ENCODE measurements around the gene CGB1. TPM values are rescaled to one million over a fixed set of nuclear protein-coding genes. Genes with fewer than 3 reads are reported as not detected.

CGB1 gene
- total and polyA plus RNA-seq, 2 donors (not counting 3 experiments of a cell fraction or from before 2014, with no cell fraction given) = not detected

- DNase-seq (ENCODE audit: low read depth, low spot score) = peak; percentile 47
- TF ChIP-seq CTCF (IDR thresholded peaks at IDR 0.05; ENCODE audit: extremely low read depth in 1 of 2, insufficient read depth in 1 of 2, low read depth in 1 of 2, low read length in 2 of 2) = peak; percentile 64 to 69
- no peak for TF ChIP-seq FOS (IDR thresholded peaks at IDR 0.05; ENCODE audit: borderline replicate concordance, insufficient read depth, low read length)
- dilution Hi-C loops (cut with MboI; ENCODE audit: extremely low pct_ligation_motif_present, low sequenced_read_pairs) (no loop called here), intact Hi-C loops (cut with micrococcal nuclease) (loop anchor here (2.0 to 10.0 kb wide), 3 partner anchors 77 to 363 kb away; partner anchors contain the start of genes DBP, HRC and TRPM4)
- H3K9me1 ChIP-seq (replicated peaks; ENCODE audit: control insufficient read depth, extremely low read depth, insufficient read depth, low read length) = no peaks in the 10 kb centered on the region
- no peak overlapping the region for H3K9ac ChIP-seq (replicated peaks; ENCODE audit: extremely low read depth, insufficient read depth, low read length)
- CTCF ChIA-PET = interaction anchor here (0.6 to 2.3 kb wide), 14 partner anchors 10 to 227 kb away, joined by 3 to 12 read pairs (median 5); no protein-coding TSS in a partner anchor
- H4K20me1 ChIP-seq (replicated peaks; ENCODE audit: control insufficient read depth, extremely low read depth, insufficient read depth, low read length) = no peaks in the 10 kb centered on the region
- H3K4me2 ChIP-seq (ENCODE audit: insufficient read depth, low read length) = no peak overlapping the region
- no peaks in the 10 kb centered on the region for H3K27me3 ChIP-seq (ENCODE audit: control insufficient read depth in 2 of 2, insufficient read depth in 2 of 2, low read length in 2 of 2)
- no TSS peak for BruUV-seq (replicated peaks)
- FAIRE-seq = peak; percentile 37
- H3K9me3 ChIP-seq (replicated peaks; ENCODE audit: control insufficient read depth, insufficient read depth, low read length) = no peaks in the 10 kb centered on the region
- H3K4me1 ChIP-seq (ENCODE audit: control insufficient read depth, extremely low read depth, insufficient read depth, low read length) = peaks cover 7% of the 10 kb centered on the region
- H3K79me2 ChIP-seq (ENCODE audit: control insufficient read depth, insufficient read depth, low read length) = peaks cover 39% of the 10 kb centered on the region
- H3K36me3 ChIP-seq (ENCODE audit: control insufficient read depth in 2 of 2, extremely low read depth in 1 of 2, insufficient read depth in 2 of 2, low read length in 2 of 2) = peaks cover 0 to 2% of the 10 kb centered on the region in 2 experiments
- no peak overlapping the region for H3K4me3 ChIP-seq (replicated peaks in 1 of 3; ENCODE audit: insufficient read depth in 1 of 3, low read depth in 1 of 3, low read length in 3 of 3)
- H2AFZ ChIP-seq (ENCODE audit: low read depth, low read length) = no peak overlapping the region
- H3K27ac ChIP-seq (ENCODE audit: insufficient read depth, low read depth, low read length) = no peak overlapping the region
- POLR2A ChIA-PET = interaction anchor here (1.0 kb wide), 1 partner anchor 33 kb away, joined by 3 read pairs; the partner anchor contains the start of gene FTL
Observed at GRCh38 chr19:48997972-48998371, 38.7 kb downstream of the CGB1 start.

- CTCF ChIA-PET = interaction anchor here (0.6 to 3.3 kb wide), 23 partner anchors 16 to 1125 kb away, joined by 3 to 41 read pairs (median 5); partner anchors contain the start of genes LIN7B and PPP1R15A
- Histone ChIP-seq H3K9ac (replicated peaks; ENCODE audit: extremely low read depth, insufficient read depth, low read length) (peak overlapping the region; percentile 75), H3K27me3 (ENCODE audit: control insufficient read depth in 2 of 2, insufficient read depth in 2 of 2, low read length in 2 of 2) (no peaks in the 10 kb centered on the region), H3K9me3 (replicated peaks; ENCODE audit: control insufficient read depth, insufficient read depth, low read length) (no peaks in the 10 kb centered on the region), H3K4me2 (ENCODE audit: insufficient read depth, low read length) (peak overlapping the region; percentile 91), H3K27ac (ENCODE audit: insufficient read depth, low read depth, low read length) (peak overlapping the region; percentile 61), H3K36me3 (ENCODE audit: control insufficient read depth in 2 of 2, extremely low read depth in 1 of 2, insufficient read depth in 2 of 2, low read length in 2 of 2) (no peaks in the 10 kb centered on the region), H3K4me1 (ENCODE audit: control insufficient read depth, extremely low read depth, insufficient read depth, low read length) (peaks cover 14% of the 10 kb centered on the region), H3K4me3 (replicated peaks in 1 of 3; ENCODE audit: insufficient read depth in 1 of 3, low read depth in 1 of 3, low read length in 3 of 3) (peak overlapping the region; percentile 66 to 88 (median 79)), H3K9me1 (replicated peaks; ENCODE audit: control insufficient read depth, extremely low read depth, insufficient read depth, low read length) (no peaks in the 10 kb centered on the region), H3K79me2 (ENCODE audit: control insufficient read depth, insufficient read depth, low read length) (peaks cover 59% of the 10 kb centered on the region), H2AFZ (ENCODE audit: low read depth, low read length) (peak overlapping the region; percentile 77), H4K20me1 (replicated peaks; ENCODE audit: control insufficient read depth, extremely low read depth, insufficient read depth, low read length) (no peaks in the 10 kb centered on the region)
- FAIRE-seq (no peak), DNase-seq (ENCODE audit: low read depth, low spot score) (no peak)
- TF ChIP-seq GATA2 (IDR thresholded peaks at IDR 0.05; ENCODE audit: insufficient read depth, insufficient read length, low read depth, low read length) (no peak), MYC (IDR thresholded peaks at IDR 0.05; ENCODE audit: low read depth, low read length) (no peak), JUN (IDR thresholded peaks at IDR 0.05; ENCODE audit: borderline replicate concordance, insufficient read depth, insufficient read length, low read depth) (no peak), MAX (IDR thresholded peaks at IDR 0.05; ENCODE audit: insufficient read depth, insufficient read length) (no peak), EZH2 (IDR thresholded peaks at IDR 0.05; ENCODE audit: borderline replicate concordance, low read depth, low read length, severe bottlenecking) (no peak), CTCF (IDR thresholded peaks at IDR 0.05; ENCODE audit: extremely low read depth in 1 of 2, insufficient read depth in 1 of 2, low read depth in 1 of 2, low read length in 2 of 2) (no peak)
- intact Hi-C loops (cut with micrococcal nuclease) = loop anchor here (10.0 kb wide), 2 partner anchors 161 to 359 kb away; partner anchors contain the start of genes DBP, HRC and TRPM4
- dilution Hi-C loops (cut with MboI; ENCODE audit: extremely low pct_ligation_motif_present, low sequenced_read_pairs) = no loop called here
- BruUV-seq (replicated peaks) = no TSS peak
- POLR2A ChIA-PET = interaction anchor here (1.2 to 1.5 kb wide), 3 partner anchors 17 to 375 kb away, joined by 3 to 6 read pairs (median 3); partner anchors contain the start of genes RPL18 and SPHK2
Observed at GRCh38 chr19:48994035-48994386, 42.7 kb downstream of the CGB1 start.

All from endothelial cell of umbilical vein (primary cell).